HG03520 (cell line): ENCODE results near the gene SNX25.
"Not testable (repeated sequence)": the region's sequence is repeated elsewhere in the genome, so short reads cannot be mapped to it uniquely, and the experiment has no call there.

ENCODE experiments used
- ATAC-seq: cut with Tn5 transposase; IDR thresholded peaks from one replicate; pipeline ENCODE4 v1.9.1; 2021; ENCODE audit warnings: mild to moderate bottlenecking, moderate library complexity; ENCODE audit not compliant: unreplicated experiment

SNX25 gene

DNA sequence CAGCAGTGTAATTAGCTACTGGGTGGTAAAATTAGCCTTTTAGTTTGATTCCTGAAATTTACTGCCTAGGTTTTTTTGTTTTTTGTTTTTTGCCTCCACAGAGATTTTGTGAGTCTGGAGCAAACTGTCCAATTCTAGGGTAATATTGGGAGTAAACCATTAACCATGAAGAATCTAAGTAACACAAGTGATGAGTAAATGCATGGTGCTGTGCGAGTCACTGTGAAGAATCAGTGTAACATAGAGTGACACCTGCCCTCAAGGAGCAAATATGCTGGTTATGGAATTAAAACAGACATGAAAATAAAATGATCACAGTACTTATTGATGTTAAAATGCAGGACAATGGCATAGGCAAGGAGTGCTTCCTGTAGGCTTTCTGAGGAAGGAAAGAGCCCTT is 126.2 kb downstream of the SNX25 start:
- ATAC-seq, result no peak

DNA sequence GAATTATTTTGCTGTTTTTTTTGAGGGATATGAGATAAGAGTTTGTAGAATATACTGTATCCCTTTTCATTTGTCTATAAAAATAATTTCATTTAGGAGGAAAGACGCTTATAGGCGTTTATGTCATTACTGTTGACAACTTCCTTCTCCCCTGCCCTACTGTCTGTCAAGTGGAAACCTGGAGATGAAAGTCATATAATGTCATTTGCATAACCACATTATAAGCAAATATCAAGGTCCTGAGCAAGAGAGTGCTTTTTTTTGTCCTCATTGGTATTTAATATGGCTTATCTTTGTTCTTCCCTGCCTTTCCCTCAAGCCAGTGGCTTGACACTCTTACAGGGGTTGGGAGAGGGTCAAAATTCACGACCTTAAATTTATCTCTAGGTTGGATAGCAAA is 130.5 kb downstream of the SNX25 start:
- no peak for ATAC-seq

DNA sequence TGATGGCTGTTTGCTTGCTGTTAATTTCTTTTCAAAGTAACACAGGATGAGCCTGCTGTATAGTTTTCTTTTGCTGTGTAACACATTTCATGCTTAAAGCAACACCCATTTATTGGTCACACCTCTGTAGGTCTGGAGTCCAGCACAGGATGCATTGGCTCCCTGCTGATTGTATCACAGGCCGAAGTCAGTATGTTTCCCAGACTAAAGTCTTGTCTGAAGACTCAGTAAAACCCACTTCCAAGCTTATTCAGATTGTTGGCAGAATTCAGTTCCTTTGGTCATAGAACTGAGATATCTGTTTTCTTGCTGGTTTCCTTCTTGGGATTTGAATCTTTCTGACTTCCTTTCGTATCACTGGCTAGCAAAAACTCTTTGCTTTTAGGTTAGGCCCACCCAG is 132.0 kb downstream of the SNX25 start:
- no peak for ATAC-seq

DNA sequence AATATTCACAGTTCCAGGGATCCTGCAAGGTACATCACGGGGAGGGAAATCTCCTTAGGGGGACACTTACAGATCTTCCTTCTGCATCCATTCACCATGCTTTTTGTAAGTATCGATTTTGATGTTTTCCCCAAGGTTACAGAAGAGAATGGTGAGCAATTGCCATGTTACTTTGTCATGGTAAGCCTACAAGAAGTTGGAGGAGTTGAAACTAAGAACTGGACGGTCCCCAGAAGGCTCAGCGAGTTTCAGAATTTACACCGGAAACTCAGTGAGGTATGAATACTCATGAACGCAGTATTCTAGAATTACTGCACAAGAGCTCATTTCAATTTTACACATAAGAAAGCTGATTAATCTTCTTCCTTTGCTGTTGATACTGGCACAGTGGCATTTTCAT is 132.4 kb downstream of the SNX25 start:
- peak; percentile 64 for ATAC-seq

DNA sequence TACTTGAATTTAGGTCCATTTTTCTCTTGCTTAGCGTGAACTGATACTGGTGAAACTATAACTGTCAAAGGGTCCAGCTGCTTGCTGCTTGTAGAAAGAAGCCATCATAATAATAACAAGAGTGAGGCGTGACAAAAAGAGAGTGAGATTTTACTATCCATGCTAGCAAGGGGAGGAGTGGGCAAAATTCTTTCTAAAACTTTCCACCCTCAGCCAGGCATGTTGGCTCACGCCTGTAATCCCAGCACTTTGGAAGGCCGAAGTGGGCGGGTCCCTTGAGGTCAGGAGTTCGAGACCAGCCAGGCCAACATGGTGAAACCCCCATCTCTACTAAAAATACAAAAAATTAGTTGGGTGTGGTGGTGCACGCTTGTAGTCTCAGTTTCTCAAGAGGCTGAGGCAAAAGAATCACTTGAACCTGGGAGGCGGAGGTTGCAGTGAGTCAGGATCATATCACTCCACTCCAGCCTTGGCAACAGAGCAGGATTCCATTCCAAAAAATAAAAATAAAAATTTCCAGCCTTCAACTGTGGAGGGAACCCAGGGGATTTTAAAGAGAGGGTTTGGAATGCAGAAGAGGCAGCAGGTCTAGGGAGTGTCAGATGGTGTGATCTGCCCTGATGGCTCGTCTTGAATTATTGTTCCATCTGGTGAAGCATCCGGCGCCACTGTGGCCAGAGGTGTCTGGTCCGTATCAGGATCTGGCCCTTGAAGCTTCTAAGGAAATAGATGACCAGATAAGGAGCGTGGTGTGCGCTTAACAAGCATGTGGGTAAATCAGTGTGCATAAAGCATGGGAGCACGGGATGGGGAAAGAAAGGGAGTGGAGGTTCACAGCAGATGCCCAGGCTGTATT is 134.6 kb downstream of the SNX25 start:
- no peak for ATAC-seq

DNA sequence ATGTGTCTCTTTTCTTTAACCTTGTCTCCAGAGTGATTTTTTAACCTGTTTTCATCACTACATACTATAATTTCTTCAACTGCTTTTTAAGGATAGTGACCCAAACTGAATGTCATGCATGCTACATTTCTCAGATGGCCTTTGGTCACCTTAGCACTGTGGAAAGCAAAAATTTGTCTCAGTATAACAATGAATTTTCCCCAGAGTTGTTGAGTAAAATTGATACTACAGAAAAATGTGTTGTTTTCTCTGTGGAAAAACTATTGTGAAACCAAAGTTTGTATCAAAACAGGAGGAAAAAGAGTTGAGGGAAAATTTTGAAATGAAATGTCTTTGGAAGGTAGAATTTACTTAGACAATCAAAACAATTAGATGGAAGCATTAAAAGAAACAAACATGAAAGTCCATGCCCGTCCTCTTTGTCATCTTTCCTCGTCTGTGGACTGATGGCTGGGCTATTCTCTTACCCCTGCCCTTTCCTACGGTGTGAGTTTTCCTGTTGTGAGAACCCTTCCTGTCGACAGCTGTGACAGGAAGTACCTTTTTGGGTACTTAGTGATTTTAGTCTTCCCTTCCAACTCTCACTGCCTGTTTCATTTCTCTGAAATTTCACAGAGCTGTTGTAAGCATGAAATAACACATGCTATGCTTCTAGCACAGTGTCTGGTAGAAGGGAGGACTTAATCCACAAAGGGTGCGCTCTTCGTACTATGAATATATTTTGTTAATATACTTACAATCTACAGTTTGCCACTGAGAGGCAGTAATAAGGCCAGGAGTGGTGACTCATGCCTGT is 135.5 kb downstream of the SNX25 start:
- peak; percentile 45 for ATAC-seq

DNA sequence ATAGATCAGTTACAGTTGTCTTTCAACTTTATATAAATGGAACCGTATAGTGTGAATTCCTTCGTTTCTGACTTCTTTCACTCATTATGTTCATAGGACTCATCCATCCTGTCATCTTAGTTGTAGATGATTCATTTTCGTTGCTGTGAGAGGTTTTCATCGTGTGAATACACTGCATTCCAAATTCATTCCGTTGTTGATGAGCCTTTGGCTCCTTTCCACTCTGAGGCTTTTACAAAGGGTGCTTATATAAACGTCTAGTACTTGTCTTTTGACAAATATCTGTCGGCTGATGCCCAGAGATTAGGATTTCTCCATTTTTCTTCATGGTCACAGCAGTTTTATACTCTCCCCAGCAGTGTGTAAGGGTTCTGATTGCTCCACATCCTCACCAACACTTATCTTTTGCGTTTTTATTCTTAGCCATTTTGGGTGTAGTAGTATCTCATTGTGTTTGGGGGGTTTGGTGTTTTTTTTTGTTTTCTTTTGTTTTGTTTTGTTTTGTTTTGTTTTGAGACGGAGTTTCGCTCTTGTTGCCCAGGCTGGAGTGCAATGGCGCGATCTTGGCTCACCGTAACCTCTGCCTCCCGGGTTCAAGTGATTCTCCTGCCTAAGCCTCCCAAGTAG is 137.7 kb downstream of the SNX25 start:
- ATAC-seq, result no peak

DNA sequence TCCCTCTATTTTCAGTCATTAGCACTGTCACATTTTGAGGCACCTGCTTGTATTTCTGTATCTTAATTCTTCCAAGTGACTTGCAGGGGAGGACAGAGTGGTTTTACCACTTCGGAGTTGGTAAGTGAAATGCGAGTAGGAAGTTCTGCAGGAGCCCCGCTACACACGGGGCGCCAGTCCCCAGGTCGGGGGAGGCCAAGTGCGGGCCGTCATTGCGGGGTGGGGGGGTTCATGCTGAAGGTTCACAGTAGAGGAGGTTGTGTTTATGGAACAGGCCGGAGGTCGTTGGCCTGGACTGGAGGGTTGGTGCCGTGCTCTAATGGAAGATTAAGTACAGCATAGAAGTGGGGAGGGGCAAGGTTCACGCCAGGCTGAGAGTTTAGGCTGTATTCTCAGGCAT is 142.3 kb downstream of the SNX25 start:
- no peak for ATAC-seq

DNA sequence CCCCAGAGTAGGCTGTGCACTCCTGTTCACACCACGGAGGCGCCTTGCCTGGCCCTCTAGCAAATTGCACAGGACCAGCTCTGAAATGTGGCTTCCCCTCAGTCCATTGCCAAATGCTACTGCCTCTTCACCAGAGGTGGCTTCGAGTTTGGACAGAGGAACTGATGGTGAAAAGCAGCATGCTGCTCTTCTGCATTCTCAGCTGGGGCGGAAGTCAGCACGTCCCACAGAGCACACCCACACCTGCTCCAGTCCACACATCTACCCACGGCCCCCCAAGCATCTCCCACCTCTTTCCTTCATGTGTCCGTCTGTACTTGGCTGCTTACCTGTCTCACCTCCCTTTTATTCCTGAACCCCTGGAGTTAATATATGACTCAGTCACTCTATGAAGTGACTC is 142.8 kb downstream of the SNX25 start:
- no peak for ATAC-seq

DNA sequence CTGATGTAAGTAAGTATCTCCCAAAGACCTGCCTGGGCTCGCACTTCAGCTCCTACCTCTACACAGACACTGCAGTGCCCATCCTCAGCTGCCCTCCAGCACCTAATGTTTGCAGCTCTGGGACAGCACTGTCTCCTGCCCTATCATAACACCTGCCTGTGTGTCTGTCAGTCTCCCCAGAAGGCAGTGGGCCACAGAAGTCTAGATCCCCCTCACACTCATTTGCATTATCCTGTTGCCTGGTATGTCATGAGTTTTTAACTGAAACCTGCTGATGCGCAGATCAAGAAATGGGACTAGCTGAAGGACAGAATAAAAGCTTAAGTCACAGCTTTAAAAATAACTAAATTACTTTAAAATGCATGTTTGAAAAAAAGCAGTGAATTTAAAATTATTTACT is 143.3 kb downstream of the SNX25 start:
- no peak for ATAC-seq

DNA sequence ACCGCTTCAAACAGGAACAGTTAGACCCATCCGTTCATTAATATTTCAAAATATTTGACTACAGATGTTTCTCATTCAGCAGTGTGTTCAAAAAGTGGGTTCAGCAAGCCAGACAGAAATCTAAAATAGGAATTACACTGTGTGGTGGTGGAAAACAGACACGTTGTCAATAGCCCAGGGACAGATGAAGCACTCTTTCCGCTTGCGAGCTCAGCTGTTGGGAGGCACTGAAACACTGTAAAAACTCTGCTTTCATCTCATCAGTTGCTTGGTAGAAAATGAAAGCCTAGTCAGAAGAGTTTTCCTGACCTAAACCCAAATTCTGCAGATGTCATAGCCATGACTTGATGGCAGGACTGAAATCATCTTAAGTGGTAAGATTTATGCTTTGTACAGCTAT is 147.8 kb downstream of the SNX25 start:
- no peak for ATAC-seq

DNA sequence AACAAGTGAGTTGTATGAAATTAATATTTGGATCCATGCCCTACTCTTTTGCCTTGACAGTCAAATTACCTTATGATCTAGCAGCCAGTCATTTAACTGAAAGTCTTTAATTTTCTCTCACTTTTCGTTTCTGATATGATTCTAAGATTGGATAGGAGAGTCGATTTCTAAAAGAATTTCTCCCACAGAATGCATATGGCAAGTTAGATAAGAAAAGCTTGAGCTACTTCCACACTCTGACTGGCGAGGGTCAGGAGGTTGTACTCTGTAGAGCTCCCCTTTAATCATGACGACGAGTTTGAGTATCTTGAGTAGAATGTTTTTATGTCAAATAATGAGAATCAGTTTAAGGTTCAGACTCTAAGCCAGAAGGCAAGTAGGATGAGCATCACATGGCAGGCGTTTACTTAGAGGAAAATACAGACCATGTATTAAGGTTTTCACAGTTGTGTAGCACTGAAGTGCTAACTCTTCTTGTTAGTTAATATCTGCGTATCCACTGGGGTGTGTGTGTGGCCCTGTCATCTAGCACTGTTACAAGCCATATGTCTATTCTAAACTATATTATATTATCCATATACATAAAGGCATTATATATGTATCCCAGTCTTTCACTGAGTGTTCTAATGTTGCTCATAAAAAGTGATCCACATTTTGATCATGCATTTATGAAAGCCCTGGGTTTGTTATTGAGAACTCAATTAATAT is 148.5 kb downstream of the SNX25 start:
- no peak for ATAC-seq

DNA sequence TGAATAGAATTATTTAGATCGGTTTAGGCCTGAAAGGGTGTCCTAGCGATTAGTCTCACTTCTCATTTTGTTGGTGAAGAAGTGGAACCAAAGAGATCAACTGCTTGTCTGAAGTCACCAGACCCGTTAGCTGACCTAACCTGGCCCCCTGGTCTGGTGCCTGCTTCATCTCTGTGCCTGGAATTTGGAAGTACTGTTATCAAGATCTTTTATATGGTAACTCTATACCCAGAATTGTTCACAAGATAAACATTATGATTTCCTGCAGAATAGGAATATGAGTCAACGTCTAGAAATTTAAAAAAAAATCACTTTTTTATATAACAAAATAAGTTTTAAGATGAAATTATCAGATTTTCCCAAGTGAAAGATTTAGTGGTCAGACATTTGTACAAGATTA is 149.1 kb downstream of the SNX25 start:
- ATAC-seq, result no peak

DNA sequence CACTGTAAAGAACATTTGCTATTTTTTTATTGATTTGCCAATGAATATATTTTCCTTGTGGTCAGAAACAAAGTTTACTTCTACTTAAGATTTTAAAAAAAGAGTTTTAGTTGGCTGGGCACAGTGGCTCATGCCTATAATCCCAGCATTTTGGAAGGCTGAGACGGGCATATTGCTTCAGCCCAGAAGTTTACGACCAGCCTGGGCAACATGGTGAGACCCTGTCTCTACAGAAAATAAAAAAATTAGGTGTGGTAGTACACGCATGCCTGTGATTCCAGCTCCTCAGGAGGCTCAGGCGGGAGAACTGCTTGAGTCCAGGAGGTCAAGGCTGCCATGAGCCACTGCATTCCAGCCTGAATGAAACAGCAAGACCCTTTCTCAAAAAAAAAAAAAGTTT is 149.6 kb downstream of the SNX25 start:
- no peak for ATAC-seq

DNA sequence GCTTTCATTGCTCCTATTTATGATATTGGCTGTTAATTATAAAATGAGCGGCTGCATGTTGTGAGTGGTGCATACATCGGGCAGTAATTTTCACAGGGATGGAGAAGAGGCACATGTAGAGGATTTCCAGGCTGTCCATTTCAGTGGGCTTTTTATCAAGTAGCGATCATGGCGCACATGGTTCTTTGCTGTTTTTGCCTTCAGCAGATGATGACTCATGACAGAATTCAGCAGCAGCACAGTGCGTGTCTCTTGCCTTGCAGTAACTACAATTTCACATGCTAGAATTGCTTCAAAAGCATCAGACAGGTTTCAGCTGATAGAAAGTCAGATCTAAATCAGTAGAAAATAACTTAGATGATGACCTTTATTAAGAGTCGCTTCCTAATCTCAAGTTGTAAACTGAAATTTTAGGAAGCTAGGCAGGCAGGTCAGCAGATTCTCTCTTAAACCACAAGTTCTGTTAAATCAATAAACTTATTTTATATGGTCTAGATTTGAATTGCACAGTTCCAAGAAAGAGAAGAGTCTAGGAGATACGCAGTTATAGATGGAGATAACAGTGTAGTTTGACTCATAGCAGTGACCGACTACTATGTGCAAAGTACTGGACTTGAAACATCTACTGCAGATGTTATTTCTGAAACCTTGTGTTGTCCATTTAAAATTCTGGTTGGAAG is 150.5 kb downstream of the SNX25 start:
- ATAC-seq, result no peak

DNA sequence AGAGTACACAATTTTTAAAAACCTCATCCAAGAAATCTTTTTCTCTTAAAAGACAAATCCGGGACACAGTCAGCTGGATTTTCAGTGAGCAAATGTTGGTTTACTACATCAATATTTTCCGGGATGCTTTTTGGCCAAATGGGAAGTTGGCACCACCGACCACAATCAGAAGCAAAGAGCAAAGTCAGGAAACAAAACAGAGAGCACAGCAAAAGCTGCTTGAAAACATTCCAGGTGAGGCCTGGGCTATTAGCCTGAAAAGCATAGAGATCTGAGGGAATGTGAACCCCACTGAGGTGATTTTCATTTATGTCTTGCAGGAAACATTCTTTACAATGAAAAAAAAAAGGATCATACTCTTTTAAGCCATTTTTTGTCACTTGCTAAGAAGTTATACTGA is 152.5 kb downstream of the SNX25 start:
- ATAC-seq, result no peak

DNA sequence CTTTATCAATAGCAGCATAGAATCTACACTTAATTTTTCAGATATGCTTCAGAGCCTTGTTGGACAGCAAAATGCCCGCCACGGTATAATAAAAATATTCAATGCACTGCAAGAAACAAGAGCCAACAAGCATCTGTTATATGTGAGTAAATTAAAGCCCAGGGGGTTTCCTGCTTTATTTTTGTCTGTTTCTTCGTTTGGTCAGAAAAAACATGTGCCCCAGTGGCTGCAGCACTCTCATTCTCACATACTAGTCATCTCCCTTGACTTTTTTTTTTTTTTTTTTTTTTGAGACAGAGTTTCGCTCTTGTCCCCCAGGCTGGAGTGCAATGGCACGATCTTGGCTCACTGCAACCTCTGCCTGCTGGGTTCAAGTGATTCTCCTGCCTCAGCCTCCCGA is 153.2 kb downstream of the SNX25 start:
- ATAC-seq, result not testable (repeated sequence)

DNA sequence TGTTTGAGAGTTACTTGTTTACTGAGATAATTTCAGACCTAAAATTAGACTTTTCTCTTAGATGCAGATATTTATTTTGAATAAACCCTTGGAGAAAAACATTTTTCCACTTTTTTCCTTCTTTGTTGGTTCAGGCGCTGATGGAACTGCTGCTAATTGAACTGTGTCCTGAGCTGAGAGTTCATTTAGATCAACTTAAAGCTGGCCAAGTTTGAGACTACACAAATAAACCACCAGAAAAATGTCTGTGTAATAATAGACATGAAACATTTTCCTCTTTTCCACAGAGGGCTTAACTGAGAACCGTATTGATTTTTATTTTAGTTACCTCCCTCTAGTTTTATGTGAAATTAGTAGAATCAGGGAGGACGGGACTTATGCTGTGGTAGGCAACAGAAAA is 153.9 kb downstream of the SNX25 start:
- no peak for ATAC-seq

DNA sequence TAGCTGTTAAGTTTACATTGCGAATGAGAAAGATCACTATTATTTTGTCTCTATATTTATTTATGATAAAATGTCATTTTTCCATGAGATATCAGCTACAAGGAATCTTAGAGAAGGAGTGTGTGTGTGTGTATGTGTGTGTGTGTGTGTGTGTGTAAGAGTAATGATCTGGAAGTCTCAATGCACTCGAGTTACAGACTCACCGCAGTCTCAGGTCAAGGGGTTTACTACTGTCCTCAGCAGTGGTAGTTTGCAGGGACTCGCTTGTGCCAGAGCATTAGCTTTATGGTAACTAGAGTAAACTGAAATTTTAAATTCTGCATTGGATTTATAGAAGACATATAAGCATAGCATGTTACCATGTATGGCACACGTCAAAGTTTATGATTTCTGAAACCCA is 155.5 kb downstream of the SNX25 start:
- no peak for ATAC-seq

DNA sequence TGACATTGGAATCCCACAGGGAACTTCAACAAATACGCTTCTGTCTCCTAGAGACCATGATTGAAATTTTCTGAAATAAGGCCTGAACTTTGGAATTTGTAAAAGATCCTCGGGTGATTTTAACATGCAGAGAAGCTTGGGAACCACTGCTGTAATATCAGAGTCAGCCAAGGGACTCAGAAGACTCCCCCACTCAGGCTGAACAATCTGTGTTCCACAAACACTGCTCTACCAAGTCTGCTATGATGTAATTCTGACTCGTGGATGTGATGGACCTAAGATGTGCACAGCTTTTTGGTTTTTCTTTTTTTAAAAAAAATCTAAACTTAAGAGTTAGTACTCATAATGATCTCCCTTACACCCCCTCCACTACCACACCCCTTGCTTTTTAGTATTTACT is 160.3 kb downstream of the SNX25 start:
- no peak for ATAC-seq
